D341Med (cell line): ENCODE results near the gene ZNF518B.

Experiments
- DNase-seq: peaks from one replicate; pipeline ENCODE4 v3.0.0; 2012; ENCODE audit warnings: low spot score

Gene ZNF518B

GRCh38 chr4:10457255-10457801, at the start of gene ZNF518B:
ZNF518B (minus strand) TSS chr4:10457426; CDS start chr4:10446328, 11,098 bp downstream.
- peak; percentile 33 for DNase-seq

GRCh38 chr4:10506077-10506476, 48.9 kb upstream of the ZNF518B start:
- no peak for DNase-seq

GRCh38 chr4:10504570-10505179, 47.4 kb upstream of the ZNF518B start:
- DNase-seq = no peak

- DNase-seq = no peak
Measured at GRCh38 chr4:10502717-10503116, 45.5 kb upstream of the ZNF518B start.

GRCh38 chr4:10500776-10501175, 43.5 kb upstream of the ZNF518B start:
- no peak for DNase-seq

GRCh38 chr4:10496200-10496599, 39.0 kb upstream of the ZNF518B start:
- DNase-seq = no peak

- DNase-seq = no peak
Measured at GRCh38 chr4:10495651-10496050, 38.4 kb upstream of the ZNF518B start.

- DNase-seq = no peak
Measured at GRCh38 chr4:10492464-10492863, 35.2 kb upstream of the ZNF518B start.

- no peak for DNase-seq
Measured at GRCh38 chr4:10491401-10491800, 34.2 kb upstream of the ZNF518B start.

- no peak for DNase-seq
Measured at GRCh38 chr4:10490996-10491395, 33.8 kb upstream of the ZNF518B start.

- DNase-seq = no peak
Measured at GRCh38 chr4:10482913-10483312, 25.7 kb upstream of the ZNF518B start.

- no peak for DNase-seq
Measured at GRCh38 chr4:10480616-10481015, 23.4 kb upstream of the ZNF518B start.

- DNase-seq = no peak
Measured at GRCh38 chr4:10478621-10479020, 21.4 kb upstream of the ZNF518B start.

GRCh38 chr4:10470505-10470904, 13.3 kb upstream of the ZNF518B start:
- DNase-seq = no peak

- no peak for DNase-seq
Measured at GRCh38 chr4:10466161-10466560, 8.9 kb upstream of the ZNF518B start.

GRCh38 chr4:10462876-10463275, 5.7 kb upstream of the ZNF518B start:
- DNase-seq = no peak

- DNase-seq = no peak
Measured at GRCh38 chr4:10461850-10462400, 4.7 kb upstream of the ZNF518B start.

- peak; percentile 75 for DNase-seq
Measured at GRCh38 chr4:10461091-10461849, 4.0 kb upstream of the ZNF518B start.

GRCh38 chr4:10460313-10461047, 3.3 kb upstream of the ZNF518B start:
- no peak for DNase-seq

GRCh38 chr4:10459305-10459704, 2.1 kb upstream of the ZNF518B start:
- no peak for DNase-seq

- no peak for DNase-seq
Measured at GRCh38 chr4:10458177-10458576, 951 bp upstream of the ZNF518B start.

- DNase-seq = peak; percentile 34
Measured at GRCh38 chr4:10456595-10457254, 501 bp downstream of the ZNF518B start.
